ENCODE results near the gene VWA5A.

The VWA5A gene

GRCh38 chr11:124101737-124102136 is 13.5 kb upstream of the VWA5A start:
- no peak overlapping the region for H3K4me3 Mint-ChIP-seq
- no peaks in the 10 kb centered on the region for H3K36me3 Mint-ChIP-seq (ENCODE audit: low read depth)
- peaks cover 3% of the 10 kb centered on the region for H3K27me3 Mint-ChIP-seq (ENCODE audit: low read depth)
- H3K27ac Mint-ChIP-seq: no peak overlapping the region
- no peaks in the 10 kb centered on the region for H3K9me3 Mint-ChIP-seq
- TF ChIP-seq CTCF (IDR thresholded peaks at IDR 0.05; ENCODE audit: unreplicated experiment in 3 of 3): no peak
- H3K4me1 Mint-ChIP-seq: no peaks in the 10 kb centered on the region

- Mint-ChIP-seq H3K9me3 (no peaks in the 10 kb centered on the region), H3K27ac (no peak overlapping the region), H3K4me3 (no peak overlapping the region), H3K4me1 (no peaks in the 10 kb centered on the region), H3K36me3 (ENCODE audit: low read depth) (no peaks in the 10 kb centered on the region), H3K27me3 (ENCODE audit: low read depth) (peaks cover 3% of the 10 kb centered on the region)
- peak in 2 of 3 experiments; percentile 8 to 28 for TF ChIP-seq CTCF (IDR thresholded peaks at IDR 0.05; ENCODE audit: unreplicated experiment in 3 of 3)
Measured at GRCh38 chr11:124108156-124108555, 7.1 kb upstream of the VWA5A start.

- no peak for TF ChIP-seq CTCF (IDR thresholded peaks at IDR 0.05; ENCODE audit: unreplicated experiment in 3 of 3)
- H3K36me3 Mint-ChIP-seq (ENCODE audit: low read depth): no peaks in the 10 kb centered on the region
- no peaks in the 10 kb centered on the region for H3K9me3 Mint-ChIP-seq
- H3K4me3 Mint-ChIP-seq: no peak overlapping the region
- H3K27me3 Mint-ChIP-seq (ENCODE audit: low read depth): peaks cover 3% of the 10 kb centered on the region
- no peak overlapping the region for H3K27ac Mint-ChIP-seq
- H3K4me1 Mint-ChIP-seq: no peaks in the 10 kb centered on the region
Measured at GRCh38 chr11:124109377-124109776, 5.9 kb upstream of the VWA5A start.

GRCh38 chr11:124110201-124110600 is 5.0 kb upstream of the VWA5A start:
- Mint-ChIP-seq H3K9me3 (no peaks in the 10 kb centered on the region), H3K36me3 (ENCODE audit: low read depth) (no peaks in the 10 kb centered on the region), H3K27me3 (ENCODE audit: low read depth) (peaks cover under 1% of the 10 kb centered on the region), H3K27ac (no peak overlapping the region), H3K4me1 (no peaks in the 10 kb centered on the region), H3K4me3 (no peak overlapping the region)
- no peak for TF ChIP-seq CTCF (IDR thresholded peaks at IDR 0.05; ENCODE audit: unreplicated experiment in 3 of 3)

DNA sequence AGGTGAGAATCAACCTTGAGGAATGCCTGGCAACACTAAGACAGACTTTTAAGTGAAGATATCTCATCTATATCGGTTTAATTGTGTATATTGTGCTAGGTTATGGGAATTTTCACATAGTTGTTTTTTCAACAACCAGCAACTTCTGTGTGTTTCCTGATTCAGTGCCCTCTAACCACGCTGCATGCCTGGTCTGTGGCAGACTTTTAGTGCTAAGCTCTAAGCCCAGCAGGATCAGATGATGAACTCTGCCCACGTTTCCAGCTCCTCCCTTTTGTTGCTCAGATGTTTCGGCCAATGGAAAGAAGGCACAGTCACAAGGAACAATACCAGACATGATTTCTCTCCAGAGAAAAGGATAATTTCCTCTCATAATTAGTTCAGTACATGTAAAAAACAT is 1.4 kb upstream of the VWA5A start:
- Mint-ChIP-seq H3K36me3 (ENCODE audit: low read depth) (peaks cover 15% of the 10 kb centered on the region), H3K9me3 (no peaks in the 10 kb centered on the region), H3K27me3 (ENCODE audit: low read depth) (no peaks in the 10 kb centered on the region), H3K4me1 (peaks cover 19% of the 10 kb centered on the region), H3K4me3 (peak overlapping the region in 1 of 3 experiments; percentile 56), H3K27ac (no peak overlapping the region)
- TF ChIP-seq CTCF (IDR thresholded peaks at IDR 0.05; ENCODE audit: unreplicated experiment in 3 of 3): no peak

DNA sequence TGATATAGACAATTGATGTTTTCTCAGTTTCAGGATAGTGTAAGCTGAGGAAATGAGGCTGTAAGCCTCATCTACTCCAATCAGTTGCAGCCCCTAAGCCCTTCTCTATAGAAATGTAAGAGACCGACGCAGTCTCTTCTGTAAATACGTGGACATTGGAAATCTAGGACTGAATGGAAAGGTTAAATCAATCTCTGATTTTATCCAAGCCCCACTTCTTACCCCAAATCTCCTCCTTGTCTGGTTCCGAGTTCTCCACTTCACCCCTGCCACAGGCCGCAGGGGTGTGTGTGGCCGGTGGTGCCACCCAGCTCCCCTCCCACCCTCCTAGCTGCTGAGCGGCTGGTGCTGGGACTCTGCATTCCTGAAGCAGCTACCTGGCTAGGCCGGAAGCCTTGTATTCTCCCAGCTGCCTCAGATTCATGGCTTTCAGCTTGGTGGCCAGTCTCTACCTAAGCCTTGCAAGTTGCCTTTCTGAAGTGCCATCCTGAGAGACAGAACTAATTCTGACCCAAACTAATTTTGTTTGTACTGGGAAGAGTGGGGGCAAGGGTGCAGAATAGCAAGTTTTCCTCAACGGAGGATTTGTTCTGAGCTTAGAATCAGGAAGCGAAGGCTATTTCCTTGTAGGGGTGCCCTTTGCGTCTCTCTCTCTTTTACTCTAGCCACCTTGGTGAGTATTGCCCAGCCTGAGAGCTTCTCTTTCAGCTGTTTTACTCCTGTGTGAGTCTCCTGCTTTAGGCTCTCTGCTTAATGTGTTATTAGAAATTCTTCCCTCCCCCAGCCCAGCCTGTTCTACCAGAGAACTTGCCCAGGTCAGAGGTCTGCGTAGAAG is 749 bp downstream of the VWA5A start:
- TF ChIP-seq CTCF (IDR thresholded peaks at IDR 0.05; ENCODE audit: unreplicated experiment in 3 of 3): no peak
- H3K4me3 Mint-ChIP-seq: peak overlapping the region; percentile 89 to 95 (median 94)
- no peaks in the 10 kb centered on the region for H3K9me3 Mint-ChIP-seq
- peaks cover 19% of the 10 kb centered on the region for H3K4me1 Mint-ChIP-seq
- H3K27ac Mint-ChIP-seq: peak overlapping the region; percentile 73 to 80 (median 76)
- peaks cover 30% of the 10 kb centered on the region for H3K36me3 Mint-ChIP-seq (ENCODE audit: low read depth)
- no peaks in the 10 kb centered on the region for H3K27me3 Mint-ChIP-seq (ENCODE audit: low read depth)

All from nephron (organoid).